Measurements from ENCODE around the gene CIAPIN1. TPM values are rescaled to one million over a fixed set of nuclear protein-coding genes. Genes with fewer than 3 reads are reported as not detected.

CIAPIN1 gene
- total and polyA plus RNA-seq, 7 donors = 31.8 to 78.3 (median 59.7) TPM

DNA sequence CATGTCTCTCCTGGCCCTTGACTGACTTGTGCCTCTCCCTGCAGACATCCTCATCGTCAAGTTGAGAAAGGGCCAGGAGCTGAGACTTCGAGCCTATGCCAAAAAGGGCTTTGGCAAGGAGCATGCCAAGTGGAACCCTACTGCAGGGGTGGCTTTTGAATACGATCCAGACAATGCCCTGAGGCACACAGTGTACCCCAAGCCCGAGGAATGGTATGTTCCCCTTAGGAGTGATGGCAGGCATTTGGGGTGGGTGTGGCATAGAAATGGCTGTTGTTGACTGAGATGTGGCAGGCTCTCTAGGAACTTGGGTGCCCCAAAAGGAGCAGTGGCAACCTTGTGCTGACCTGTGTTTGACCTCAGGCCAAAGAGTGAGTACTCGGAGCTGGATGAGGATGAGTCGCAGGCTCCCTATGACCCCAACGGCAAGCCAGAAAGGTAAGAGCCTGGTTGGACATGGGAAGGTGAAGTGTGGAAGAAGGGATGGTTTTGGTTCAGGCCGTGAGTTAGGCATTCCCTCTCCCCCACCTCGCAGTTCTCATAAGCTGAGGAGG lies 22.8 kb upstream of the CIAPIN1 start:
- intact Hi-C loops (cut with DNase I) = no loop called here
- H3K4me3 ChIP-seq = no peak overlapping the region
- 60 to 78% (median 68%) methylated on average over 9 of the region's 9 CpGs for WGBS, 3 donors
- H3K9me3 ChIP-seq = no peaks in the 10 kb centered on the region
- peaks cover 0 to 88% of the 10 kb centered on the region in 2 donors for H3K36me3 ChIP-seq (ENCODE audit: insufficient read depth in 1 of 2, low read depth in 1 of 2)
- DNase-seq = no peak
- no peaks in the 10 kb centered on the region for H3K27me3 ChIP-seq (ENCODE audit: insufficient read depth in 3 of 3, low read length in 2 of 3)
- TF ChIP-seq, protein P1, sequence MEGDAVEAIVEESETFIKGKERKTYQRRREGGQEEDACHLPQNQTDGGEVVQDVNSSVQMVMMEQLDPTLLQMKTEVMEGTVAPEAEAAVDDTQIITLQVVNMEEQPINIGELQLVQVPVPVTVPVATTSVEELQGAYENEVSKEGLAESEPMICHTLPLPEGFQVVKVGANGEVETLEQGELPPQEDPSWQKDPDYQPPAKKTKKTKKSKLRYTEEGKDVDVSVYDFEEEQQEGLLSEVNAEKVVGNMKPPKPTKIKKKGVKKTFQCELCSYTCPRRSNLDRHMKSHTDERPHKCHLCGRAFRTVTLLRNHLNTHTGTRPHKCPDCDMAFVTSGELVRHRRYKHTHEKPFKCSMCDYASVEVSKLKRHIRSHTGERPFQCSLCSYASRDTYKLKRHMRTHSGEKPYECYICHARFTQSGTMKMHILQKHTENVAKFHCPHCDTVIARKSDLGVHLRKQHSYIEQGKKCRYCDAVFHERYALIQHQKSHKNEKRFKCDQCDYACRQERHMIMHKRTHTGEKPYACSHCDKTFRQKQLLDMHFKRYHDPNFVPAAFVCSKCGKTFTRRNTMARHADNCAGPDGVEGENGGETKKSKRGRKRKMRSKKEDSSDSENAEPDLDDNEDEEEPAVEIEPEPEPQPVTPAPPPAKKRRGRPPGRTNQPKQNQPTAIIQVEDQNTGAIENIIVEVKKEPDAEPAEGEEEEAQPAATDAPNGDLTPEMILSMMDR (IDR thresholded peaks at IDR 0.05) = no peak
- H3K27ac ChIP-seq = no peak overlapping the region
- ATAC-seq = peak in 1 of 4 donors; percentile 20
- H3K4me1 ChIP-seq = peaks cover 16% of the 10 kb centered on the region

DNA sequence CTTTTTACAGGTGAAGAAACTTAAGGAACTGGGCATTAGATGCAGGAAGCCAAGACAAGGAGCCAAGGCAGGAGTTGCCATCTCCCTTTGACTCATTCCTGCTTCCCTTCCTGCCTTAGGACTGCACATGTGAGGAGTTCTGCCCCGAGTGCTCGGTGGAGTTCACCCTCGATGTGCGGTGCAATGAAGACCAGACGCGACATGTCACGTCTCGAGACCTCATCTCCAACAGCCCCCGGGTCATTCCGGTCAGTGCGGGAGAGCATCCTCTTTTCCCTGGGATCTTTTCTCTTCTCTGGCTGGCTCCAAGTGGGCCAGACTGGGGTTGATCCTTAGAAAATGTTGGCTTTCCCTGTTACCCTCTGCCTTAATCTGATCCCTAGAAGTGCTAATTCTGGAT lies 21.9 kb upstream of the CIAPIN1 start:
- 84 to 95% (median 89%) methylated on average over 11 of the region's 11 CpGs for WGBS, 3 donors
- intact Hi-C loops (cut with DNase I) = no loop called here
- H3K27ac ChIP-seq = no peak overlapping the region
- no peaks in the 10 kb centered on the region for H3K27me3 ChIP-seq (ENCODE audit: insufficient read depth in 3 of 3, low read length in 2 of 3)
- peaks cover 2 to 92% of the 10 kb centered on the region in 2 donors for H3K36me3 ChIP-seq (ENCODE audit: insufficient read depth in 1 of 2, low read depth in 1 of 2)
- TF ChIP-seq, protein P1 (IDR thresholded peaks at IDR 0.05) = no peak
- H3K4me3 ChIP-seq = no peak overlapping the region
- ATAC-seq (no peak), DNase-seq (no peak)
- H3K9me3 ChIP-seq = no peaks in the 10 kb centered on the region
- peaks cover 19% of the 10 kb centered on the region for H3K4me1 ChIP-seq

DNA sequence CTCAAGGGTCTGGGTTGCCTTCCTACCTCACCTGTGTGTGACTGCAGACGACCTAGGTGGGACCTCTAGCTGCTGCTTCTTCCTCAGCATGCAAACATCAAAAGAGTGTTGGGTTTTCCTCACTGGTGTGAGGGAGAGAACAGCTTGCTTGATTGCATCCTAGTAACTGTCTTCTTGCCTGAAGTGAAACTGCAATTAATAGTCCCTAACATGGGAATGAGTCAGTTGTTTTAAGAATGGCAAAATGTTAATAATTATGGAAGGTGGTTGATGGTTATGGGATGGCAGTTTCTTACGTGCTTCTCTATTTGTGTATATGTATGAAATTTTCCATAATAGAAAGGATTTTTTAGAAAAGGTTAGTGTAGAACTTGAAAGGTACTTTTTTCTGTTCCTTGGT lies 21.2 kb upstream of the CIAPIN1 start:
- DNase-seq (no peak), ATAC-seq (no peak)
- 85 to 97% (median 86%) methylated on average over 2 of the region's 2 CpGs for WGBS, 3 donors
- intact Hi-C loops (cut with DNase I) = no loop called here
- Histone ChIP-seq H3K4me1 (peaks cover 24% of the 10 kb centered on the region), H3K9me3 (no peaks in the 10 kb centered on the region), H3K4me3 (no peak overlapping the region), H3K36me3 (ENCODE audit: insufficient read depth in 1 of 2, low read depth in 1 of 2) (peaks cover 5 to 98% of the 10 kb centered on the region in 2 donors), H3K27ac (no peak overlapping the region), H3K27me3 (ENCODE audit: insufficient read depth in 3 of 3, low read length in 2 of 3) (no peaks in the 10 kb centered on the region)
- TF ChIP-seq, protein P1 (IDR thresholded peaks at IDR 0.05) = no peak

DNA sequence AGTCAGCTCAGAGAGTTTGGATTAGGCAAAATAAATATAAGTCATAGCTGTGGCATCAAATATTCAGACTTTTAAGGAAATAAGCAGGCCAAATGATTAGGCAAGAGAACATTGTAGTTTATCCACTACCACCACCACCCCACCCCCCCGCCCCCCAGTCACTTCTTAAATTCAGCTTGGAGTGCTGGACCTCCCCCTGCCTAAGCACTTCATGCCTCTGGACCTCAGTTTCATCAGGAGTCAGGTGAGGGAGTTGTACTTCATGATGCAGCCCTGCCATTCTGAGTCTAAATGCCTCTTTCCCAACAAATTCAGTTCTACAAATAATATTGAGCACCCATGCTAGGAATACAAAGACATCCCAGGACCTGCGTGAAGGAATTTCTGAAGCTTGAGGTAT lies 17.3 kb upstream of the CIAPIN1 start:
- Histone ChIP-seq H3K27ac (no peak overlapping the region), H3K9me3 (no peaks in the 10 kb centered on the region), H3K36me3 (ENCODE audit: insufficient read depth in 1 of 2, low read depth in 1 of 2) (peaks cover 11 to 88% of the 10 kb centered on the region in 2 donors), H3K27me3 (ENCODE audit: insufficient read depth in 3 of 3, low read length in 2 of 3) (no peaks in the 10 kb centered on the region), H3K4me3 (no peak overlapping the region), H3K4me1 (peaks cover 17% of the 10 kb centered on the region)
- intact Hi-C loops (cut with DNase I) = no loop called here
- WGBS, 3 donors = 81 to 96% (median 92%) methylated on average over 2 of the region's 2 CpGs
- TF ChIP-seq, protein P1 (IDR thresholded peaks at IDR 0.05) = no peak
- no peak for DNase-seq
- ATAC-seq = no peak

DNA sequence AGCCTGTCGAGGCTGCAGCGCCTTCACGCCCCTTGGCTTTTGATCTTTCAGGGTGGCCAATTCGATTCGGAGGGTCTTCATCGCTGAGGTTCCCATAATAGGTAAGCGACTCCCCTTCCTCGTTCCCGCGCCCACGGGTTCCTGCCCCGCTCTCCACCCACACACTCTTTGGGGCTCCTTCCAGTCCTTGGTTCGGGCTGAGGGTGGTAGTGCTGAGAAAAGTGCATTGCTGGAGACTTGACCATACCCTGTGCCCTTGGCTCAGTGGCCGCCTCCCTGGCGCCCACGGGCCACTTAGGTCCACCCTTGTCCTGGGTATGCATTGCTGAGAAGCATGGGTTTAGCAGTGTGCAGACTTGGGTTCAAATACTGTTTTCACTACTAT lies 15.8 kb upstream of the CIAPIN1 start:
- Histone ChIP-seq H3K4me1 (peaks cover 17% of the 10 kb centered on the region), H3K36me3 (ENCODE audit: insufficient read depth in 1 of 2, low read depth in 1 of 2) (peaks cover 11 to 88% of the 10 kb centered on the region in 2 donors), H3K4me3 (peak overlapping the region; percentile 90), H3K27me3 (ENCODE audit: insufficient read depth in 3 of 3, low read length in 2 of 3) (no peaks in the 10 kb centered on the region), H3K9me3 (no peaks in the 10 kb centered on the region), H3K27ac (peak overlapping the region; percentile 83)
- WGBS, 3 donors = 0 to 6% (median 0%) methylated on average over 14 to 16 of the region's 16 CpGs
- DNase-seq = no peak
- peak; percentile 25 to 55 (median 48) for ATAC-seq
- TF ChIP-seq, protein P1 (IDR thresholded peaks at IDR 0.05) = no peak
- intact Hi-C loops (cut with DNase I) = no loop called here

Data from psoas muscle (tissue), 8 donors.